Astrocyte of the cerebellum (primary cell): ENCODE measurements around the gene MRM3.
"Not testable (repeated sequence)": the region's sequence is repeated elsewhere in the genome, so short reads cannot be mapped to it uniquely, and the experiment has no call there.

Experiments used
- DNase-seq: peaks from one replicate; pipeline ENCODE4 v3.0.0-alpha.2; 2011; ENCODE audit warnings: low read depth
- H3K4me3 ChIP-seq: 2 replicates; pipeline ENCODE4 v1.5.1; 2011; ENCODE audit warnings: mild to moderate bottlenecking, low read depth, low read length, moderate library complexity
- CTCF ChIP-seq: IDR thresholded peaks from 2 replicates; pipeline ENCODE4 v1.5.1; 2012; ENCODE audit warnings: low read length, low read depth, moderate library complexity, mild to moderate bottlenecking; ENCODE audit errors: missing control alignments
- in situ Hi-C: cut with HindIII; loops from 2 replicates; pipeline ENCODE4 v1.10.0; 2017; ENCODE audit warnings: low sequenced_read_pairs

Gene MRM3

GRCh38 chr17:825216-825615, 43.1 kb downstream of the MRM3 start:
- no peak overlapping the region for H3K4me3 ChIP-seq
- no peak for TF ChIP-seq CTCF
- in situ Hi-C loops, result no loop called here
- DNase-seq, result no peak

GRCh38 chr17:826778-827177, 44.6 kb downstream of the MRM3 start:
- in situ Hi-C loops, result no loop called here
- no peak overlapping the region for H3K4me3 ChIP-seq
- no peak for TF ChIP-seq CTCF
- no peak for DNase-seq

GRCh38 chr17:828761-829160, 46.6 kb downstream of the MRM3 start:
- no peak overlapping the region for H3K4me3 ChIP-seq
- no peak for TF ChIP-seq CTCF
- DNase-seq, result peak; percentile 22
- in situ Hi-C loops, result no loop called here

- DNase-seq, in situ Hi-C loops, H3K4me3 ChIP-seq: not testable (repeated sequence)
These were observed 47.5 kb downstream of the MRM3 start for GRCh38 chr17:829614-830013.

- no peak overlapping the region for H3K4me3 ChIP-seq
- DNase-seq, result no peak
- in situ Hi-C loops, result no loop called here
- TF ChIP-seq CTCF, result no peak
These were observed 48.2 kb downstream of the MRM3 start for GRCh38 chr17:830381-830780.

GRCh38 chr17:830950-831349, 48.8 kb downstream of the MRM3 start:
- DNase-seq, result no peak
- TF ChIP-seq CTCF, result no peak
- no peak overlapping the region for H3K4me3 ChIP-seq
- in situ Hi-C loops, result no loop called here

- no peak for TF ChIP-seq CTCF
- DNase-seq, result no peak
- in situ Hi-C loops, result no loop called here
- H3K4me3 ChIP-seq, result no peak overlapping the region
These were observed 52.0 kb downstream of the MRM3 start for GRCh38 chr17:834136-834535.
